HG03520 (cell line): ENCODE measurements around the gene FBXO27.
"Not testable (repeated sequence)": the region's sequence is repeated elsewhere in the genome, so short reads cannot be mapped to it uniquely, and the experiment has no call there.

ENCODE experiments used
- ATAC-seq: cut with Tn5 transposase; IDR thresholded peaks from one replicate; pipeline ENCODE4 v1.9.1; 2021; ENCODE audit warnings: mild to moderate bottlenecking, moderate library complexity; ENCODE audit not compliant: unreplicated experiment

FBXO27 gene, protein sequence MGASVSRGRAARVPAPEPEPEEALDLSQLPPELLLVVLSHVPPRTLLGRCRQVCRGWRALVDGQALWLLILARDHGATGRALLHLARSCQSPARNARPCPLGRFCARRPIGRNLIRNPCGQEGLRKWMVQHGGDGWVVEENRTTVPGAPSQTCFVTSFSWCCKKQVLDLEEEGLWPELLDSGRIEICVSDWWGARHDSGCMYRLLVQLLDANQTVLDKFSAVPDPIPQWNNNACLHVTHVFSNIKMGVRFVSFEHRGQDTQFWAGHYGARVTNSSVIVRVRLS

GRCh38 chr19:39032063-39032918 lies at the start of gene FBXO27:
TSS of gene FBXO27 (minus strand) at chr19:39032549. CDS start at chr19:39032227, 322 bp downstream.
- peak; percentile 14 for ATAC-seq

- no peak for ATAC-seq
These were observed 48.1 kb upstream of the FBXO27 start for GRCh38 chr19:39080431-39080830.

DNA sequence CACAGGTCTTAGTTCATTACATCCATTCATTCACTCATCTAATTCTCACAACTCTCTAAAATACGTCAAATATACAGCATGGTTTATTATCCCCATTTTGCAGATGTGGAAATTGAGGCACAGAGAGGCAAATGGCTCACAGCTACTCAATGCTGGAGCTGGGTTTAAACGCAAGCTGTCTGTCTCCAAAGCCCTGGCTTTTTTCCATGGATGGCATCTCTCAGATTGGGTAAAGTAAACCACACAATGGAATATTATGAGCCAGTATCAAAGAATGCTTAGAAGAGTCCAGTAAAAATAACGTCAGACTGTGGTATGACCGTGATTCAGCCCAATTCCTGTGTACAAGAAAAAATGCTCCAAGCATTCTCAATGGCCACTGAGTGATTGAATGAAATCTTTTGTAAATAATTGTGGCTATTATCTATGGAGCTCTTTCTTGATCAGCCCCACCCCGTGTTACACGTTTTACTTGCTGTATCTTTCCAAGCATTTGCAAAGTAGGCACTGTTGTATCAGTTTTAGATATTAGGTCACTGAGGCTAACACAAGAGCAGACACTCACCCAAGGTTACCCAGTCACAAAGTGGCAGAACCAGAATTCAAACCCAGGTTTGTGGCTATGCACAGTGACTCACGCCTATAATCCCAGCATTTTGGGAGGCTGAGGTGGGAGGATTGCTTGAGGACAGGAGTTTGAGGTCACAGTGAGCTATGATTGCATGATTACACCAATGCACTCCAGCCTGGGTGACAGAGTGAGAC lies 46.3 kb upstream of the FBXO27 start:
- ATAC-seq, result no peak

GRCh38 chr19:39077323-39077722 lies 45.0 kb upstream of the FBXO27 start:
- no peak for ATAC-seq

DNA sequence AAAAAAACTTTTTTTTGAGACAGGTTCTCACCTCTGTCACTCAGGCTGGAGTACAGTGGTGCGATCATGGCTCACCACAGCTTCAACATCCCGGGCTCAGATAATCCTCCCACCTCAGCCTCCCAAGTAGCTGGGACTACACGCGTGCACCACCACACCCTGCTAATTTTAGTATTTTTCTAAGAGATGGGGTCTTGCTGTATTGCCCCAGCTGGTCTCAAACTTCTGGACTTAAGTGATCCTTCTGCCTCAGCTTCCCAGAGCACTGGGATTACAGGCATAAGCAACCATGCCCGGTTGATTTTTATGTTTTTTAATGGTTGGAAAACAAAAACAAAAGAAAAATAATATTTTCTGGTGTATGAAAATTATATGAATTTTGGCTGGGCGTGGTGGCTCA lies 42.6 kb upstream of the FBXO27 start:
- no peak for ATAC-seq

DNA sequence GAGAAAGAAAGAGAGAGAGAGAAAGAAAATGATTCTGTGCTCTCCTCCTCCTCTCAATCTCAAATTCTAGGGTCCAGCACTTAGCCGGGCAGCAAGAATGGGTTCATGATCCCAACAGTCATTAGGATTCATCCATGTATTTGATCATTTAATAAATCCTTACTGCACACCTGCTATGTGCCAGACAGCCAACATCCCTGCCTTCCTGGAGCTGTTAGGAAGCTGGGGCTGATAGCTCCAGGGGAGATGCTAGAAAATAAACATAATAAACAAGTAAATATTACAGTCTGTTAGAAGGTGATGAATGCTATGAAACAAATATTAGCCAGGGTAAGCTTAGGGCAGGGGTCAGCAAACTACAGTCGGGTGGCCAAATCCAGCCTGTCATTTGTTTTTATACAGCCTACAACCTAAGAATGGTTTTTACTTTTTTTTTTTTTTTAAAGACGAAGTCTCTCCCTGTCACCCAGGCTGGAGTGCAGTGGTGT lies 41.9 kb upstream of the FBXO27 start:
- ATAC-seq, result no peak

DNA sequence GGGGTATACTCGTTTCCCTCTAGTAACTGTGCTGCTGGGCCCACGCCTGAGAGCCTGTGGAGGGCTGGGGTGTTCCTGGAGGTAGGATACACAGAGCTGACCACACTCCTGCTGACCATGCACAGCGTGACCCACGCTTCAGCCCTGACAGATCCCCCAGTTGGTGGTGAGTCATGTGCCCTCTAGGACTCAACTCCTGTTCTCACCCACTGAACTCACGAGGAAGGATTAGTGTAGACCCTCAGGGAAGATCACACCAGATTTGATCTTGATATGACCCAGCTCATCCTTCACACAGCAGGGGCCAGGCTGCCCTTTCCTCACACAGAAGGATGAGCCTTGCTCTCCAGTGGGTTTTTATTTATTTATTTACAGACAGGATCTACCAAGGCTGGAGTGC lies 38.5 kb upstream of the FBXO27 start:
- ATAC-seq, result no peak

GRCh38 chr19:39068259-39068658 lies 35.9 kb upstream of the FBXO27 start:
- ATAC-seq, result not testable (repeated sequence)

- no peak for ATAC-seq
These were observed 34.8 kb upstream of the FBXO27 start for GRCh38 chr19:39067104-39067503.

GRCh38 chr19:39065928-39066327 lies 33.6 kb upstream of the FBXO27 start:
- no peak for ATAC-seq

GRCh38 chr19:39064405-39064804 lies 32.1 kb upstream of the FBXO27 start:
- ATAC-seq, result no peak

- no peak for ATAC-seq
These were observed 27.8 kb upstream of the FBXO27 start for GRCh38 chr19:39060171-39060570.

GRCh38 chr19:39059302-39059701 lies 27.0 kb upstream of the FBXO27 start:
- no peak for ATAC-seq

- ATAC-seq, result no peak
These were observed 25.3 kb upstream of the FBXO27 start for GRCh38 chr19:39057615-39058014.

DNA sequence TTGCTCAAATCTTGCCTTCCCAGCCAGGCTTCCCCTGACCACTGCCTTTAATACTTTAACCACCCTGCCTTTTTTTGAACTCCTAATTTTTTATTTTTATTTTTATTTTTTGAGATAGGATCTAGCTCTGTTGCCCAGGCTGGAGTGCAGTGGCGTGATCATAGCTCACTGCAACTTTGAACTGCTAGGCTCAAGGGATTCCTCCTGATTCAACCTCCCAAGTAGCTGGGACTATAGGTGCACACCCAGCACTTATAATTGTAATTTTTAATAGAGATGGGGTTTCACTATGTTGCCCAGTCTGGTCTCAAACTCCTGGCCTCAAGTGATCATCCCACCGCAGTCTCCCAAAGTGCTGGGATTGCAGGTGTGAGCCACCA lies 21.7 kb upstream of the FBXO27 start:
- no peak for ATAC-seq

- no peak for ATAC-seq
These were observed 21.1 kb upstream of the FBXO27 start for GRCh38 chr19:39053276-39054090.

GRCh38 chr19:39052846-39053245 lies 20.5 kb upstream of the FBXO27 start:
- ATAC-seq, result no peak

DNA sequence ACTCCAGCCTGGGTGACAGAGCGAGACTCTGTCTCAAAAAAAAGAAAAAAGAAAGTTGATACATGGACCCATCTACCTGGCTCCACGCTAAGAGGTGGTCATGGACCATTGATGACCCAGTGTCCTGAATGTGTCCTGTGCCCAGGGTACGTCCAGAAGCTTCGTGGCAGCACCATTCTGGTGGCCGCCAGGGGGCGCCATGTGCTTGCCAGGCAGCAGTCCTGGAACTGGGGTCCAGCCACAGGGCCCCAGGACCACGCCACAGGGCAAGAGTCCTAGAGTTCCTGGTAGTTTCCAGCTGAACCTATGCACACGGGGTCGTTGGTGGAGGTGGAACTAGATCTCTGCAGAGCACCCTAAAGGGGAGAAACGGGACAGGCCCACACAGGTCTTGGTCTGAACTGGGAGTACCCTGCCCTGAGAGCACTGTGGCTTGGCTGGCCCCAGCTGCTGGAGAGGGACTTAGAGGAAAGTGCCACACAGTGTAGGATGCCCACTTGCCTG lies 19.9 kb upstream of the FBXO27 start:
- ATAC-seq, result no peak

GRCh38 chr19:39047073-39047472 lies 14.7 kb upstream of the FBXO27 start:
- no peak for ATAC-seq
